WTC11 (cell line): ENCODE measurements around the gene CNTNAP2. TPM values are rescaled to one million over a fixed set of nuclear protein-coding genes. Genes with fewer than 3 reads are reported as not detected.

Experiments
- ATAC-seq: fragments of 200-7000 bp; cut with Tn5 transposase; 2 replicates; pipeline ENCODE4 v1.10.0; 2021; ENCODE audit warnings: mild to moderate bottlenecking, moderate library complexity
- CTCF ChIA-PET: fragments of 300-600 bp; sonication (Branson Sonifier 250); formaldehyde crosslinking; loops from one replicate; lab custom pipeline; 2021; ENCODE audit warnings: antibody characterized with exemption; lab: Charles Lee
- POLR2A ChIA-PET: fragments of 350-600 bp; sonication (Branson Sonifier 250); formaldehyde crosslinking; loops from one replicate; lab custom pipeline; 2021; ENCODE audit warnings: antibody characterized with exemption; lab: Charles Lee
- DNase-seq: peaks from one replicate; pipeline ENCODE4 v3.0.0; 2021; ENCODE audit warnings: low spot score
- H3K27ac Mint-ChIP-seq: 2 replicates; pipeline ENCODE4 v1.8.0; 2021; ENCODE audit warnings: mixed read lengths
- H3K27me3 Mint-ChIP-seq: 2 replicates; pipeline ENCODE4 v1.8.0; 2021; ENCODE audit warnings: low read depth, mild to moderate bottlenecking, moderate library complexity, mixed read lengths
- H3K36me3 Mint-ChIP-seq: 2 replicates; pipeline ENCODE4 v1.8.0; 2021; ENCODE audit warnings: mixed read lengths
- H3K4me1 Mint-ChIP-seq: 2 replicates; pipeline ENCODE4 v1.8.0; 2022; ENCODE audit warnings: mixed read lengths
- H3K4me3 Mint-ChIP-seq: 2 replicates; pipeline ENCODE4 v1.8.0; 2021; ENCODE audit warnings: mild to moderate bottlenecking, moderate library complexity, mixed read lengths
- H3K9me3 Mint-ChIP-seq: 2 replicates; pipeline ENCODE4 v1.8.0; 2021; ENCODE audit warnings: mixed read lengths
- CDX4 ChIP-seq: fragments of 250-450 bp; sonication (Bioruptor Pico); IDR thresholded peaks from 2 replicates; pipeline ENCODE4 v1.9.0; 2021; ENCODE audit warnings: moderate library complexity, mild to moderate bottlenecking, inconsistent platforms, borderline replicate concordance
- CREB1 ChIP-seq: sonication (generic); formaldehyde crosslinking; IDR thresholded peaks from 2 replicates; pipeline ENCODE4 v1.8.0; 2023; ENCODE audit warnings: mild to moderate bottlenecking, missing genetic modification reagents
- CREM ChIP-seq: sonication (generic); formaldehyde crosslinking; IDR thresholded peaks from 2 replicates; pipeline ENCODE4 v1.8.1; 2022; ENCODE audit warnings: mild to moderate bottlenecking, missing genetic modification reagents, moderate library complexity
- E2F5 ChIP-seq: sonication (generic); formaldehyde crosslinking; IDR thresholded peaks from 2 replicates; pipeline ENCODE4 v1.8.1; 2022; ENCODE audit warnings: mild to moderate bottlenecking, moderate library complexity, missing genetic modification reagents
- ERG ChIP-seq: fragments of 250-450 bp; sonication (Bioruptor Pico); IDR thresholded peaks from 2 replicates; pipeline ENCODE4 v1.8.0; 2021; ENCODE audit warnings: mild to moderate bottlenecking
- JAZF1 ChIP-seq: fragments of 250-450 bp; sonication (Bioruptor Pico); IDR thresholded peaks from 2 replicates; pipeline ENCODE4 v1.9.0; 2021; ENCODE audit warnings: moderate library complexity, mild to moderate bottlenecking, inconsistent platforms
- KAT7 ChIP-seq: sonication (generic); formaldehyde crosslinking; IDR thresholded peaks from 2 replicates; pipeline ENCODE4 v1.8.1; 2023; ENCODE audit warnings: missing genetic modification reagents, mild to moderate bottlenecking, borderline replicate concordance
- MLX ChIP-seq: sonication (generic); formaldehyde crosslinking; IDR thresholded peaks from 2 replicates; pipeline ENCODE4 v1.8.1; 2023; ENCODE audit warnings: mild to moderate bottlenecking, missing genetic modification reagents, moderate library complexity
- MXD4 ChIP-seq: fragments of 250-450 bp; sonication (Bioruptor Pico); IDR thresholded peaks from 2 replicates; pipeline ENCODE4 v1.8.0; 2021; ENCODE audit warnings: mild to moderate bottlenecking, moderate library complexity, borderline replicate concordance
- NFATC4 ChIP-seq: fragments of 250-450 bp; sonication (Bioruptor Pico); IDR thresholded peaks from 2 replicates; pipeline ENCODE4 v1.9.0; 2021; ENCODE audit warnings: mild to moderate bottlenecking
- NR1H2 ChIP-seq: sonication (generic); formaldehyde crosslinking; IDR thresholded peaks from 2 replicates; pipeline ENCODE4 v1.9.0; 2021; ENCODE audit warnings: mild to moderate bottlenecking, moderate library complexity, missing genetic modification reagents
- NR2C2 ChIP-seq: sonication (generic); formaldehyde crosslinking; IDR thresholded peaks from 2 replicates; pipeline ENCODE4 v1.8.0; 2022; ENCODE audit warnings: mild to moderate bottlenecking, missing genetic modification reagents
- OVOL2 ChIP-seq: fragments of 250-450 bp; sonication (Bioruptor Pico); IDR thresholded peaks from 2 replicates; pipeline ENCODE4 v1.9.0; 2021; ENCODE audit warnings: mild to moderate bottlenecking, borderline replicate concordance
- SMAD3 ChIP-seq: sonication (generic); formaldehyde crosslinking; IDR thresholded peaks from 2 replicates; pipeline ENCODE4 v1.8.0; 2022; ENCODE audit warnings: missing genetic modification reagents, mild to moderate bottlenecking, borderline replicate concordance
- TEAD1 ChIP-seq: sonication (generic); formaldehyde crosslinking; IDR thresholded peaks from 2 replicates; pipeline ENCODE4 v1.8.0; 2022; ENCODE audit warnings: mild to moderate bottlenecking, missing genetic modification reagents
- TP53 ChIP-seq: sonication (generic); formaldehyde crosslinking; IDR thresholded peaks from 2 replicates; pipeline ENCODE4 v1.8.1; 2023; ENCODE audit warnings: mild to moderate bottlenecking, missing genetic modification reagents
- ZBTB21 ChIP-seq: sonication (generic); formaldehyde crosslinking; IDR thresholded peaks from 2 replicates; pipeline ENCODE4 v1.8.1; 2023; ENCODE audit warnings: mild to moderate bottlenecking, missing genetic modification reagents, borderline replicate concordance
- ZNF232 ChIP-seq: sonication (generic); formaldehyde crosslinking; IDR thresholded peaks from 2 replicates; pipeline ENCODE4 v1.8.0; 2022; ENCODE audit warnings: mild to moderate bottlenecking, missing genetic modification reagents
- ZNF281 ChIP-seq: sonication (generic); formaldehyde crosslinking; IDR thresholded peaks from 2 replicates; pipeline ENCODE4 v1.8.0; 2023; ENCODE audit warnings: mild to moderate bottlenecking, missing genetic modification reagents
- total RNA-seq: library from RNA; stranded (reverse); gene quantifications from 3 replicates; pipeline ENCODE4 v1.2.3, GENCODE V29; 2021
- TF ChIP-seq, protein P1 (sequence below): sonication (generic); formaldehyde crosslinking; IDR thresholded peaks from 2 replicates; pipeline ENCODE4 v1.8.1; 2023; ENCODE audit warnings: mild to moderate bottlenecking, missing genetic modification reagents
- TF ChIP-seq, protein P2 (sequence below): fragments of 250-450 bp; sonication (Bioruptor Pico); IDR thresholded peaks from 2 replicates; pipeline ENCODE4 v1.9.0; 2021; ENCODE audit warnings: mild to moderate bottlenecking, borderline replicate concordance
- TF ChIP-seq, protein P3 (sequence below): sonication (generic); formaldehyde crosslinking; IDR thresholded peaks from 2 replicates; pipeline ENCODE4 v1.8.1; 2023; ENCODE audit warnings: mild to moderate bottlenecking, missing genetic modification reagents

Gene CNTNAP2
- total RNA-seq, 1 experiment from 2014 or later = 63.8 TPM

DNA sequence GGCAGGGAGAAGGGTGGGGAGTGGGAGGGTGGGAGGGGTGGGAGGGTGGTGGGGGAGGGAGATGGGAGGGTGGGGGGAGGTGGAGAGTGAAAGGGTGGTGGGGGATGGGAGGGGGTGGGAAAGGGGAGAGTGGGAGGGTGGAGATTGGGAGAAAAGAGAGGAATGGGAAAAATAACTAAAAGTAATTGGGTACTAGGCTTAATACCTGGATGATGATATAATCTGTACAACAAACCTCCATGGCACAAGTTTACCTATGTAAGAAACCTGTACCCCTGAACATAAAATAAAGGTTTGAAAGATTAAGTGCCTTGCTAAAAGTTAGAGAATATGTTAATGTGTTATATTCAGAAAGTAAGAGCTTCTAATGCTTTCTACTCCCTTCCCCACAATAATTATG is 564.9 kb downstream of the CNTNAP2 start:
- ChIA-PET CTCF (no interaction called here), POLR2A (no interaction called here)
- H3K36me3 Mint-ChIP-seq = no peaks in the 10 kb centered on the region; the same call in 1 of the 2 replicates
- H3K4me1 Mint-ChIP-seq = no peaks in the 10 kb centered on the region
- no peak for TF ChIP-seq KAT7
- no peak for TF ChIP-seq NFATC4 (CRISPR knock-in tag)
- no peak for TF ChIP-seq TP53 (CRISPR knock-in tag)
- TF ChIP-seq CREM (CRISPR knock-in tag) = no peak
- no peak for TF ChIP-seq CDX4
- no peak for TF ChIP-seq ZNF281
- TF ChIP-seq OVOL2 (CRISPR knock-in tag) = no peak
- no peak for TF ChIP-seq SMAD3 (CRISPR knock-in tag)
- no peak for TF ChIP-seq ZBTB21
- TF ChIP-seq, protein P1, sequence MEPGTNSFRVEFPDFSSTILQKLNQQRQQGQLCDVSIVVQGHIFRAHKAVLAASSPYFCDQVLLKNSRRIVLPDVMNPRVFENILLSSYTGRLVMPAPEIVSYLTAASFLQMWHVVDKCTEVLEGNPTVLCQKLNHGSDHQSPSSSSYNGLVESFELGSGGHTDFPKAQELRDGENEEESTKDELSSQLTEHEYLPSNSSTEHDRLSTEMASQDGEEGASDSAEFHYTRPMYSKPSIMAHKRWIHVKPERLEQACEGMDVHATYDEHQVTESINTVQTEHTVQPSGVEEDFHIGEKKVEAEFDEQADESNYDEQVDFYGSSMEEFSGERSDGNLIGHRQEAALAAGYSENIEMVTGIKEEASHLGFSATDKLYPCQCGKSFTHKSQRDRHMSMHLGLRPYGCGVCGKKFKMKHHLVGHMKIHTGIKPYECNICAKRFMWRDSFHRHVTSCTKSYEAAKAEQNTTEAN = no peak
- TF ChIP-seq ZNF232 = no peak
- TF ChIP-seq, protein P2, sequence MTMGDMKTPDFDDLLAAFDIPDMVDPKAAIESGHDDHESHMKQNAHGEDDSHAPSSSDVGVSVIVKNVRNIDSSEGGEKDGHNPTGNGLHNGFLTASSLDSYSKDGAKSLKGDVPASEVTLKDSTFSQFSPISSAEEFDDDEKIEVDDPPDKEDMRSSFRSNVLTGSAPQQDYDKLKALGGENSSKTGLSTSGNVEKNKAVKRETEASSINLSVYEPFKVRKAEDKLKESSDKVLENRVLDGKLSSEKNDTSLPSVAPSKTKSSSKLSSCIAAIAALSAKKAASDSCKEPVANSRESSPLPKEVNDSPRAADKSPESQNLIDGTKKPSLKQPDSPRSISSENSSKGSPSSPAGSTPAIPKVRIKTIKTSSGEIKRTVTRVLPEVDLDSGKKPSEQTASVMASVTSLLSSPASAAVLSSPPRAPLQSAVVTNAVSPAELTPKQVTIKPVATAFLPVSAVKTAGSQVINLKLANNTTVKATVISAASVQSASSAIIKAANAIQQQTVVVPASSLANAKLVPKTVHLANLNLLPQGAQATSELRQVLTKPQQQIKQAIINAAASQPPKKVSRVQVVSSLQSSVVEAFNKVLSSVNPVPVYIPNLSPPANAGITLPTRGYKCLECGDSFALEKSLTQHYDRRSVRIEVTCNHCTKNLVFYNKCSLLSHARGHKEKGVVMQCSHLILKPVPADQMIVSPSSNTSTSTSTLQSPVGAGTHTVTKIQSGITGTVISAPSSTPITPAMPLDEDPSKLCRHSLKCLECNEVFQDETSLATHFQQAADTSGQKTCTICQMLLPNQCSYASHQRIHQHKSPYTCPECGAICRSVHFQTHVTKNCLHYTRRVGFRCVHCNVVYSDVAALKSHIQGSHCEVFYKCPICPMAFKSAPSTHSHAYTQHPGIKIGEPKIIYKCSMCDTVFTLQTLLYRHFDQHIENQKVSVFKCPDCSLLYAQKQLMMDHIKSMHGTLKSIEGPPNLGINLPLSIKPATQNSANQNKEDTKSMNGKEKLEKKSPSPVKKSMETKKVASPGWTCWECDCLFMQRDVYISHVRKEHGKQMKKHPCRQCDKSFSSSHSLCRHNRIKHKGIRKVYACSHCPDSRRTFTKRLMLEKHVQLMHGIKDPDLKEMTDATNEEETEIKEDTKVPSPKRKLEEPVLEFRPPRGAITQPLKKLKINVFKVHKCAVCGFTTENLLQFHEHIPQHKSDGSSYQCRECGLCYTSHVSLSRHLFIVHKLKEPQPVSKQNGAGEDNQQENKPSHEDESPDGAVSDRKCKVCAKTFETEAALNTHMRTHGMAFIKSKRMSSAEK = no peak
- no peak for TF ChIP-seq NR2C2
- TF ChIP-seq, all 79 proteins: peak for 0
- ATAC-seq (no peak), DNase-seq (no peak)
- Mint-ChIP-seq H3K9me3 (peaks cover 8% of the 10 kb centered on the region), H3K27me3 (no peaks in the 10 kb centered on the region), H3K4me3 (no peak overlapping the region), H3K27ac (no peak overlapping the region)

DNA sequence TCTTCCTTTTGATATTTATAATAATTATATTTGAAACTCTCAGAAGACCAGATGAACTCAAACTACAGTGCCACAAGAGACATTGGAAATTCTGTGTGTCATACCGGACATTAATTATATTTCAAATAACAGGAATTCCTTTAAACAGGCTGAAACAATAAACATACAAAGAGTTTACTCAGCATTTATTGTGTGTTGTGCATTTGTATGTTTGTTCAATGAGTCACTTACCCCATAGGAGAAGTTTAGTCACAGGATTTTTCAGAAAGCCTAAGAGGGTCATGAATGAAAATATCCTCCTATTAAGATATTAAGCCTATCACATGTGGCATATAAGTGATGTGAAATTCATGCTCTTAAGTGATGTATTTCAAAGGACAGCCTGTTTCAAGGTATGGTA is 566.8 kb downstream of the CNTNAP2 start:
- no peaks in the 10 kb centered on the region for H3K27me3 Mint-ChIP-seq
- POLR2A ChIA-PET = no interaction called here
- no peak overlapping the region for H3K4me3 Mint-ChIP-seq
- no peaks in the 10 kb centered on the region for H3K36me3 Mint-ChIP-seq
- no peaks in the 10 kb centered on the region for H3K9me3 Mint-ChIP-seq
- CTCF ChIA-PET = no interaction called here
- DNase-seq = no peak
- no peaks in the 10 kb centered on the region for H3K4me1 Mint-ChIP-seq
- ATAC-seq = no peak
- no peak overlapping the region for H3K27ac Mint-ChIP-seq
- no peak for TF ChIP-seq OVOL2 (CRISPR knock-in tag)
- TF ChIP-seq JAZF1 (CRISPR knock-in tag) = no peak
- TF ChIP-seq TEAD1 (CRISPR knock-in tag) = no peak
- no peak for TF ChIP-seq ERG (CRISPR knock-in tag)
- TF ChIP-seq ZBTB21 = no peak
- no peak for TF ChIP-seq MLX
- TF ChIP-seq SMAD3 (CRISPR knock-in tag) = no peak
- TF ChIP-seq, protein P3, sequence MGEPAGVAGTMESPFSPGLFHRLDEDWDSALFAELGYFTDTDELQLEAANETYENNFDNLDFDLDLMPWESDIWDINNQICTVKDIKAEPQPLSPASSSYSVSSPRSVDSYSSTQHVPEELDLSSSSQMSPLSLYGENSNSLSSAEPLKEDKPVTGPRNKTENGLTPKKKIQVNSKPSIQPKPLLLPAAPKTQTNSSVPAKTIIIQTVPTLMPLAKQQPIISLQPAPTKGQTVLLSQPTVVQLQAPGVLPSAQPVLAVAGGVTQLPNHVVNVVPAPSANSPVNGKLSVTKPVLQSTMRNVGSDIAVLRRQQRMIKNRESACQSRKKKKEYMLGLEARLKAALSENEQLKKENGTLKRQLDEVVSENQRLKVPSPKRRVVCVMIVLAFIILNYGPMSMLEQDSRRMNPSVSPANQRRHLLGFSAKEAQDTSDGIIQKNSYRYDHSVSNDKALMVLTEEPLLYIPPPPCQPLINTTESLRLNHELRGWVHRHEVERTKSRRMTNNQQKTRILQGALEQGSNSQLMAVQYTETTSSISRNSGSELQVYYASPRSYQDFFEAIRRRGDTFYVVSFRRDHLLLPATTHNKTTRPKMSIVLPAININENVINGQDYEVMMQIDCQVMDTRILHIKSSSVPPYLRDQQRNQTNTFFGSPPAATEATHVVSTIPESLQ (CRISPR knock-in tag) = no peak
- no peak for TF ChIP-seq MXD4 (CRISPR knock-in tag)
- no peak for TF ChIP-seq ZNF232
- no peak for TF ChIP-seq NR1H2 (CRISPR knock-in tag)
- no peak for TF ChIP-seq CREB1 (CRISPR knock-in tag)
- no peak for TF ChIP-seq KAT7
- TF ChIP-seq E2F5 = no peak
